HepG2 (cell line): ENCODE data around the gene CDK18. TPM values are rescaled to one million over a fixed set of nuclear protein-coding genes. Genes with fewer than 3 reads are reported as not detected.

ENCODE experiments used
- GATAD1 ChIP-seq: IDR thresholded peaks from 2 replicates; pipeline ENCODE4 v1.6.1; 2016; ENCODE audit warnings: missing genetic modification reagents, missing compliant biosample characterization
- GLI4 ChIP-seq: sonication (generic); formaldehyde crosslinking; IDR thresholded peaks from 2 replicates; pipeline ENCODE4 v1.5.1; 2020; ENCODE audit warnings: missing genetic modification reagents, mild to moderate bottlenecking, moderate library complexity, borderline replicate concordance
- GRHL1 ChIP-seq: sonication (generic); formaldehyde crosslinking; conservative IDR thresholded peaks from 2 replicates; pipeline ENCODE4 v1.8.0; 2022; ENCODE audit warnings: missing genetic modification reagents
- HNF4G ChIP-seq, 2 experiments: sonication (generic) in 1 of 2; formaldehyde crosslinking in 1 of 2; IDR thresholded peaks; 2 replicates each; pipeline versions ENCODE4 v1.4.0 to v1.6.1; 2011 to 2020; ENCODE audit warnings: borderline replicate concordance in 2 of 2, low read depth in 2 of 2, mild to moderate bottlenecking in 2 of 2, low read length in 1 of 2, missing genetic modification reagents in 1 of 2, moderate library complexity in 1 of 2
- IRF1 ChIP-seq: sonication (generic); formaldehyde crosslinking; IDR thresholded peaks from 2 replicates; pipeline ENCODE4 v1.4.0; 2020; ENCODE audit warnings: low read depth, mild to moderate bottlenecking, missing genetic modification reagents
- JUNB ChIP-seq: sonication (generic); formaldehyde crosslinking; IDR thresholded peaks from 2 replicates; pipeline ENCODE4 v1.8.0; 2022; ENCODE audit warnings: missing genetic modification reagents, mild to moderate bottlenecking, borderline replicate concordance
- KAT7 ChIP-seq: IDR thresholded peaks from 2 replicates; pipeline ENCODE4 v1.6.1; 2018; ENCODE audit warnings: borderline replicate concordance, missing compliant biosample characterization
- PRPF4 ChIP-seq: fragments of 200-400 bp; formaldehyde crosslinking; IDR thresholded peaks from 2 replicates; pipeline ENCODE4 v1.6.1; 2016; ENCODE audit warnings: low read length, low read depth; ENCODE audit not compliant: poor library complexity, severe bottlenecking
- RBM39 ChIP-seq: fragments of 200-400 bp; formaldehyde crosslinking; IDR thresholded peaks from one replicate; pipeline ENCODE4 v1.6.1; 2018; ENCODE audit warnings: antibody characterized with exemption, mild to moderate bottlenecking, low read depth, low read length; ENCODE audit not compliant: poor library complexity, severe bottlenecking
- SOX6 ChIP-seq, 2 experiments: fragments of 450-650 bp in 1 of 2; sonication (generic) in 1 of 2; formaldehyde crosslinking in 1 of 2; IDR thresholded peaks; 2 replicates each; pipeline versions ENCODE4 v1.4.0 to v1.6.1; 2017 to 2020; ENCODE audit warnings: antibody characterized with exemption in 1 of 2, mild to moderate bottlenecking in 1 of 2, missing genetic modification reagents in 1 of 2
- ZBTB10 ChIP-seq: sonication (generic); formaldehyde crosslinking; IDR thresholded peaks from 2 replicates; pipeline ENCODE4 v1.4.0; 2020; ENCODE audit warnings: missing genetic modification reagents, borderline replicate concordance
- ZBTB2 ChIP-seq: sonication (generic); formaldehyde crosslinking; IDR thresholded peaks from 2 replicates; pipeline ENCODE4 v1.8.0; 2022; ENCODE audit warnings: low read depth, missing genetic modification reagents
- ZFY ChIP-seq: sonication (generic); formaldehyde crosslinking; IDR thresholded peaks from 2 replicates; pipeline ENCODE4 v1.4.0; 2020; ENCODE audit warnings: missing genetic modification reagents
- ZNF317 ChIP-seq: sonication (generic); formaldehyde crosslinking; IDR thresholded peaks from 2 replicates; pipeline ENCODE4 v1.5.0; 2020; ENCODE audit warnings: mild to moderate bottlenecking, missing genetic modification reagents
- ZSCAN21 ChIP-seq: sonication (generic); formaldehyde crosslinking; IDR thresholded peaks from 2 replicates; pipeline ENCODE4 v1.8.0; 2022; ENCODE audit warnings: mild to moderate bottlenecking, missing genetic modification reagents, moderate library complexity, borderline replicate concordance
- polyA plus RNA-seq, 8 experiments: library from polyadenylated mRNA; depleted of rRNA in 3 of 8; stranded (reverse) in 7 of 8; unstranded in 1 of 8; fragments of >200 nt; fragmentation: Illumina TruSeq in 4 of 8; extraction: Trizol in 4 of 8; gene quantifications; 2 replicates each; pipeline versions ENCODE4 v1.2.1 to v1.2.3, GENCODE V29; 2011 to 2016; ENCODE audit warnings: low read depth in 4 of 8, missing spikeins in 1 of 8, mixed read lengths in 1 of 8; ENCODE audit not compliant: insufficient read depth in 1 of 8
- total RNA-seq, 5 experiments: library from RNA; depleted of rRNA; stranded (reverse); fragments of >200 nt; fragmentation: Illumina TruSeq; extraction: Trizol; gene quantifications; 2 replicates each; pipeline ENCODE4 v1.2.3, GENCODE V29; 2016; ENCODE audit warnings: low read depth in 1 of 5

Gene CDK18
- total and polyA plus RNA-seq, 2 of the 13 experiments (the other 11 are each of a cell fraction or from before 2014, with no cell fraction given) = 6.4 to 38.8 TPM

GRCh38 chr1:205484985-205485967 is 19.2 kb upstream of the CDK18 start (continued):
- TF ChIP-seq HNF4G (IDR thresholded peaks at IDR 0.05; ENCODE audit: borderline replicate concordance, low read depth, low read length) (peak; percentile 74), HNF4G (CRISPR knock-in tag; IDR thresholded peaks at IDR 0.05; ENCODE audit: borderline replicate concordance, low read depth) (peak; percentile 83; the same call in 1 of the 2 replicates), IRF1 (CRISPR knock-in tag) (no peak), GATAD1 (peak; percentile 42; the same call in 1 of the 2 replicates), SOX6 (IDR thresholded peaks at IDR 0.05) (no peak), SOX6 (CRISPR knock-in tag; IDR thresholded peaks at IDR 0.05) (peak; percentile 75), ZSCAN21 (CRISPR knock-in tag) (peak; percentile 45; the same call in 1 of the 2 replicates), JUNB (CRISPR knock-in tag) (no peak), ZFY (peak; percentile 66; the same call in 1 of the 2 replicates), ZBTB10 (CRISPR knock-in tag) (no peak; the same call in 1 of the 2 replicates), PRPF4 (no peak), GRHL1 (CRISPR knock-in tag) (no peak), ZNF317 (CRISPR knock-in tag) (no peak), GLI4 (no peak), RBM39 (peak; percentile 29), KAT7 (CRISPR knock-in tag) (no peak), ZBTB2 (CRISPR knock-in tag) (no peak)
